Tibial artery (tissue), 4 donors: ENCODE data around the gene TGFA.
A peak's percentile ranks its signal among the peaks of the same experiment; 100 is the strongest.

ENCODE experiments used
- DNase-seq, 2 donors: peaks; one replicate each; pipeline ENCODE4 v3.0.0-alpha.2; 2019
- H3K27ac ChIP-seq, 2 donors: fragments of 200-600 bp; sonication (generic) in 1 of 2; 1 replicate in 1 of 2; 2 replicates in 1 of 2; pipeline ENCODE4 v1.5.1; 2018 to 2019; ENCODE audit warnings: mild to moderate bottlenecking in 1 of 2
- H3K27me3 ChIP-seq, 2 donors: fragments of 200-600 bp; sonication (generic) in 1 of 2; one replicate each; pipeline versions ENCODE4 v1.5.1 to v1.6.0; 2016 to 2019
- H3K36me3 ChIP-seq, 3 donors: fragments of 200-600 bp; sonication (generic) in 2 of 3; one replicate each; pipeline ENCODE4 v1.5.1; 2016 to 2019; ENCODE audit warnings: mild to moderate bottlenecking in 2 of 3
- H3K4me1 ChIP-seq, 4 donors: fragments of 200-600 bp; sonication (generic) in 2 of 4; 1 replicate in 3 of 4; 2 replicates in 1 of 4; pipeline ENCODE4 v1.5.1; 2016 to 2019
- H3K4me3 ChIP-seq, 2 donors: fragments of 200-600 bp; sonication (generic) in 1 of 2; 1 replicate in 1 of 2; 2 replicates in 1 of 2; pipeline ENCODE4 v1.5.1; 2018 to 2019; ENCODE audit warnings: mild to moderate bottlenecking in 2 of 2
- H3K9me3 ChIP-seq, 3 donors: fragments of 200-600 bp; sonication (generic) in 1 of 3; one replicate each; pipeline ENCODE4 v1.5.1; 2016 to 2019
- CTCF ChIP-seq, 2 experiments: fragments of 200-600 bp in 1 of 2; fragments of 450-650 bp in 1 of 2; IDR thresholded peaks; one replicate each; pipeline ENCODE4 v1.5.1; 2017 to 2019; ENCODE audit warnings: antibody characterized with exemption in 2 of 2, mild to moderate bottlenecking in 1 of 2, moderate library complexity in 1 of 2
- intact Hi-C: fragments of 100-400 bp; cut with DNase I; formaldehyde crosslinking; loops from one replicate; pipeline ENCODE4 v1.15.0; 2023; ENCODE audit warnings: low total_unique reads

The TGFA gene

GRCh38 chr2:70553584-70554337, at the start of gene TGFA:
TSS of gene TGFA (minus strand) at chr2:70553826. CDS start at chr2:70553767, 59 bp downstream.
- intact Hi-C loops, result no loop called here
- peak; percentile 36 to 74 for DNase-seq
- H3K4me1 ChIP-seq, result peaks cover 0 to 29% (median 19%) of the 10 kb centered on the region in 4 donors
- H3K9me3 ChIP-seq, result no peaks in the 10 kb centered on the region
- H3K4me3 ChIP-seq, result peak within 1 kb of the TSS; percentile 63 to 64
- H3K36me3 ChIP-seq, result no peaks in the 10 kb centered on the region
- peak within 1 kb of the TSS in 1 of 2 donors; percentile 27 for H3K27ac ChIP-seq
- TF ChIP-seq CTCF (IDR thresholded peaks at IDR 0.05), result peak; percentile 52 to 69
- H3K27me3 ChIP-seq, result peaks cover 0 to 29% of the 10 kb centered on the region in 2 donors

- Histone ChIP-seq H3K4me3 (no peak overlapping the region), H3K27me3 (peaks cover 0 to 11% of the 10 kb centered on the region in 2 donors), H3K4me1 (no peaks in the 10 kb centered on the region), H3K9me3 (peaks cover 0 to 6% (median 0%) of the 10 kb centered on the region in 3 donors), H3K27ac (no peak overlapping the region), H3K36me3 (no peaks in the 10 kb centered on the region)
- intact Hi-C loops, result no loop called here
- no peak for TF ChIP-seq CTCF (IDR thresholded peaks at IDR 0.05)
- no peak for DNase-seq
Observed at GRCh38 chr2:70603066-70603465, 49.4 kb upstream of the TGFA start.

GRCh38 chr2:70598197-70598596, 44.6 kb upstream of the TGFA start:
- H3K36me3 ChIP-seq, result no peaks in the 10 kb centered on the region
- no peak overlapping the region for H3K4me3 ChIP-seq
- H3K27ac ChIP-seq, result no peak overlapping the region
- no peak for TF ChIP-seq CTCF (IDR thresholded peaks at IDR 0.05)
- H3K27me3 ChIP-seq, result no peaks in the 10 kb centered on the region
- H3K4me1 ChIP-seq, result no peaks in the 10 kb centered on the region
- no peak for DNase-seq
- intact Hi-C loops, result no loop called here
- peaks cover 0 to 6% (median 0%) of the 10 kb centered on the region in 3 donors for H3K9me3 ChIP-seq

GRCh38 chr2:70596739-70597138, 43.1 kb upstream of the TGFA start:
- H3K9me3 ChIP-seq, result peaks cover 0 to 6% (median 0%) of the 10 kb centered on the region in 3 donors
- no peak overlapping the region for H3K4me3 ChIP-seq
- no peak overlapping the region for H3K27ac ChIP-seq
- H3K4me1 ChIP-seq, result no peaks in the 10 kb centered on the region
- no peak for DNase-seq
- TF ChIP-seq CTCF (IDR thresholded peaks at IDR 0.05), result no peak
- no peaks in the 10 kb centered on the region for H3K27me3 ChIP-seq
- intact Hi-C loops, result no loop called here
- no peaks in the 10 kb centered on the region for H3K36me3 ChIP-seq

GRCh38 chr2:70596293-70596692, 42.7 kb upstream of the TGFA start:
- Histone ChIP-seq H3K4me3 (no peak overlapping the region), H3K27ac (no peak overlapping the region), H3K36me3 (no peaks in the 10 kb centered on the region), H3K9me3 (peaks cover 0 to 6% (median 0%) of the 10 kb centered on the region in 3 donors), H3K4me1 (no peaks in the 10 kb centered on the region), H3K27me3 (no peaks in the 10 kb centered on the region)
- no peak for TF ChIP-seq CTCF (IDR thresholded peaks at IDR 0.05)
- intact Hi-C loops, result no loop called here
- no peak for DNase-seq
